ENCODE measurements around the gene SLC30A1.

SLC30A1 gene

GRCh38 chr1:211595419-211595818 is 16.5 kb upstream of the SLC30A1 start:
- no peak for DNase-seq (ENCODE audit: insufficient read length, low spot score)
- no peak for FAIRE-seq
- no peak for TF ChIP-seq CTCF (IDR thresholded peaks at IDR 0.05; ENCODE audit: insufficient read depth, missing control alignments)

GRCh38 chr1:211591980-211592493 is 13.1 kb upstream of the SLC30A1 start:
- FAIRE-seq (no peak), DNase-seq (ENCODE audit: insufficient read length, low spot score) (no peak)
- no peak for TF ChIP-seq CTCF (IDR thresholded peaks at IDR 0.05; ENCODE audit: insufficient read depth, missing control alignments)

GRCh38 chr1:211589782-211590721 is 11.1 kb upstream of the SLC30A1 start:
- no peak for TF ChIP-seq CTCF (IDR thresholded peaks at IDR 0.05; ENCODE audit: insufficient read depth, missing control alignments)
- FAIRE-seq: no peak
- DNase-seq (ENCODE audit: insufficient read length, low spot score): no peak

- TF ChIP-seq CTCF (IDR thresholded peaks at IDR 0.05; ENCODE audit: insufficient read depth, missing control alignments): no peak
- DNase-seq (ENCODE audit: insufficient read length, low spot score) (no peak), FAIRE-seq (no peak)
Observed at GRCh38 chr1:211588711-211589110, 9.8 kb upstream of the SLC30A1 start.

- DNase-seq (ENCODE audit: insufficient read length, low spot score) (no peak), FAIRE-seq (no peak)
- no peak for TF ChIP-seq CTCF (IDR thresholded peaks at IDR 0.05; ENCODE audit: insufficient read depth, missing control alignments)
Observed at GRCh38 chr1:211587123-211587522, 8.2 kb upstream of the SLC30A1 start.

GRCh38 chr1:211586538-211586937 is 7.6 kb upstream of the SLC30A1 start:
- DNase-seq (ENCODE audit: insufficient read length, low spot score) (no peak), FAIRE-seq (no peak)
- TF ChIP-seq CTCF (IDR thresholded peaks at IDR 0.05; ENCODE audit: insufficient read depth, missing control alignments): no peak
